Occipital lobe (tissue), 2 donors: ENCODE data around the gene C9orf85. TPM values are rescaled to one million over a fixed set of nuclear protein-coding genes. Genes with fewer than 3 reads are reported as not detected.
"Not testable (repeated sequence)": the region's sequence is repeated elsewhere in the genome, so short reads cannot be mapped to it uniquely, and the experiment has no call there.

Source experiments
- DNase-seq: peaks from one replicate; lab custom pipeline; 2025; lab: John Stamatoyannopoulos, UW
- total RNA-seq: library from RNA; depleted of rRNA; stranded (reverse); fragments of >200 nt; gene quantifications from one replicate; pipeline ENCODE4 v1.2.3, GENCODE V29; 2014

C9orf85 gene, protein sequence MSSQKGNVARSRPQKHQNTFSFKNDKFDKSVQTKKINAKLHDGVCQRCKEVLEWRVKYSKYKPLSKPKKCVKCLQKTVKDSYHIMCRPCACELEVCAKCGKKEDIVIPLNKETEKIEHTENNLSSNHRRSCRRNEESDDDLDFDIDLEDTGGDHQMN
- total RNA-seq, result 14.2 TPM

- DNase-seq, result peak; percentile 99
Measured at GRCh38 chr9:71911061-71911907, at the start of gene C9orf85, which contains the start of gene ABHD17B. Gene C9orf85 (plus strand): TSS chr9:71911639. CDS start chr9:71911735, 96 bp downstream. Gene ABHD17B (minus strand): TSS chr9:71911193. CDS start chr9:71875080, 36,113 bp downstream.

DNA sequence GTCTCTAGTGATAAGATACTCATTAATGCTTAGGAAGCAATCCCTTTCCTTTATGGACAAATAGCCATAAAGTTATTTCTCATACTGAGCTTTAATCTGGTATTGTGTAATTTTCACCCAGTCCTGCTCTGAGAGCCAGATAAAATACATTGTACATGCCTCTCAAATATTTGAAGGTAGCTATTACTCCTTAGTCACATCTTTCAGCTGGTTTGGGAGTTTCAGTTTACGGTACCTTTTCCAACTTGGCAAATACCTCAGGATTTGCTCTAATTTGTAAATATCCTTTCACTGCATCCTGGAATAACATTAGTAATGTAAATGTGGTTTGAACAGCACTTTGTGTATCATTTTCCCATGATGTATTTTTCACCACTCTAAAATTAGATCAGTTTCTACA is 47.8 kb upstream of the C9orf85 start:
- DNase-seq, result no peak

GRCh38 chr9:71875345-71875744 is 36.1 kb upstream of the C9orf85 start:
- no peak for DNase-seq

- no peak for DNase-seq
Measured at GRCh38 chr9:71876106-71876505, 35.3 kb upstream of the C9orf85 start.

DNA sequence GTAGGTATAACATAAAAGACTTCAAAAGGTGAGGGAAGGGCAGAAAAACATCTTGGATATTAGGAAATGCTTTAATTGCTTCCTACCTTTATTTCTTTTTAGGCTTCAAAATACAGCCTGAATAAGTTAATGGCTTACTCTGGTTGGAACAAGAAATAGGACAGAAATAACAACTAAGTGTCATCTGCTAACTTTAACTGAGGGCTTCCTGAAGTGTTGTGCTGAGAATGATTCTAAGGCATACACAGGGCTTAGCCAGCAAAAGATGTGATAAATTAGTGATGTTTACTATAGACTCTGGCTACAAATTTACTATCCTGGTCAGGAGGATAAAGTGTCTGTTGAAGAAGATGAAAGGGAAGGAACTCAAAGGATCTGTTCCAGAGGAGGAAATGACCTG is 34.6 kb upstream of the C9orf85 start:
- DNase-seq, result no peak

DNA sequence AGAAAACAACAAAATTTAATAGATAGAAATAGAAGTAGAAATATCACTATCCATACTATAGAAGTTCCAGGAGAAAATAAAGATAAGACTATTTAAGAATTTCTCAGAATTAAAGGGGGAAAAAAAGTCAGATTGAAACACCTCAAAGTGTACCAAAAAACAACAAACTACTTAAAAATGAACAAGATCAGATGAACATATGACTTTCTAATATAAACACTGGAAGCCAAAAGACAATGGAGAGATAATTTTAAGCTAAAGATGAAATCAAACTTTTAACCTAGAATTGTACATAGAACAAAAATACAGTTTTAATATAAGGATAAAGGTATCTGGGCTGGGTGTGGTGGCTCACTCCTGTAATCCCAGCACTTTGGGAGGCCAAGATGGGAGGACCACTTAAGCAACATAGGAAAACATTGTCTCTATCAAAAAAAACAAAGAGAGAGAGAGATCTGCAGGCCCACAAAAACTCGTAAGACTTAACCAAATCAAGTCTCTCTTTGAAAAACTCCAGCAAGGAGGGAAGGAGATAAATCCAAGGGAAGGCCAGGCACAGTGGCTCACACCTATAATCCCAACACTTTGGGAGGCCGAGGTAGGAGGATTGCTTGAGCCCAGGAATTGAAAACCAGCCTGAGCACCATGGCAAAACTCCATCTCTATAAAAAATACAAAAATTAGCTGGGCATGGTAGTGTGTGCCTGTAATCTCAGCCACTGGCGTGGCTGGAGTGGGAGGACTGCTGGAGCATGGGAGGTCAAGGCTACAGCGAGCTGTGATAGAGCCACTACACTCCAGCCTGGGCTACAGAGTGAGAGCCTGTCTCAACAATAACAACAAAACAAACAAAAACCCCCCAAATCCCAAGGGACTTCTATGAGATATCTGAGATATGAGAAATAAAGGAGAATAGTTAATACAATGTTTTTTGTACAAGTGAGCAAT is 32.8 kb upstream of the C9orf85 start:
- DNase-seq, result no peak

GRCh38 chr9:71879644-71880174 is 31.7 kb upstream of the C9orf85 start:
- no peak for DNase-seq

- DNase-seq, result no peak
Measured at GRCh38 chr9:71884005-71884404, 27.4 kb upstream of the C9orf85 start.

- no peak for DNase-seq
Measured at GRCh38 chr9:71885467-71885866, 26.0 kb upstream of the C9orf85 start.

- no peak for DNase-seq
Measured at GRCh38 chr9:71886015-71886414, 25.4 kb upstream of the C9orf85 start.

DNA sequence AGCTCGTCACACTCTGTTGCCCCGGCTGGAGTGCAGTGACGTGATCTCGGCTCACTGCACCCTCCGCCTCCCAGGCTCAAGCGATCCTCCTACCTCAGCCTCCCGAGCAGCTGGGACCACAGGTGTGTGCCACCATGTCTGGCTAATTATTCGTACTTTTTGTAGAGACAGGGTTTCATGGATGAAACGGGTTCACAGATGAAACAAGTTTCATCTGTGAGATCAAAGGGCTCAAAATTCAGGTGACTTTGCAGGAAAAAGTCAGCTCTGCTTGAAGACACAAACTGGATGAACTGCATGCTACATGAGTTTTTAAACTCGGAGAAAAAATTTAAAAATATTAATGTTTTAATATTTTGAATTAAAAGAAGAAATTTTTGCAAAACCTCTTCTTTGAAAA is 24.9 kb upstream of the C9orf85 start:
- no peak for DNase-seq

GRCh38 chr9:71887362-71887761 is 24.1 kb upstream of the C9orf85 start:
- DNase-seq, result no peak

DNA sequence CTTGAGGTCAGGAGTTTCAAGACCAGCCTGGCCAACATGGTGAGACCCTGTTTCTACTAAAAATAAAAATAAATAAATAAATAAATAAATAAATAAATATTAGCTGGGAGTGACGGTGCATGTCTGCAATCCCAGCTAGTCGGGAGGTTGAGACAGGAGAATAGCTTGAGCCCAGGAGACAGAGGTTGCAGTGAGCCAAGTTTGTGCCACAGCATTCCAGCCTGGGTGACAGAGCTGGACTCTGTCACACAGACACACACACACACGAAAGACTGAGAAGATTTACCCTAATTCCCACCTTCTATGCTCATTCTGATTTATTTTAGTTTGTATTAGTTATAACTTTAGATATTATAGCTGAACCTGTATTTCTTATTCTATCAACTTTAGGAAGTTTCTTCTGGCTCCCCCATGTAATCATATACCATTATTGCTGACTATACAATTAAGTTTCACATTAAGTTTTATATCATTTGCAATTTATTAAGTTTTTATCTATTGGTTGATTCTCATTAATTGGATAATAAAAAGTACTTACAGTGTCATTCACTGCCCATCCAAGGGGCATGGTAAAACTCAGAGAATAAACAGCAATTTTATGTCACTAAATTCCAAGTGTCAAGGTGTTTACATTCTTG is 21.3 kb upstream of the C9orf85 start:
- no peak for DNase-seq

- DNase-seq, result no peak
Measured at GRCh38 chr9:71891557-71892189, 19.8 kb upstream of the C9orf85 start.

GRCh38 chr9:71895117-71895516 is 16.3 kb upstream of the C9orf85 start:
- DNase-seq, result no peak

- DNase-seq, result no peak
Measured at GRCh38 chr9:71895955-71896354, 15.5 kb upstream of the C9orf85 start.

GRCh38 chr9:71896761-71897160 is 14.7 kb upstream of the C9orf85 start:
- DNase-seq, result no peak

- no peak for DNase-seq
Measured at GRCh38 chr9:71897577-71897976, 13.9 kb upstream of the C9orf85 start.

- not testable (repeated sequence) for DNase-seq
Measured at GRCh38 chr9:71898756-71899155, 12.7 kb upstream of the C9orf85 start.
